Activated CD4-positive, alpha-beta T cell treated with anti-CD3 and anti-CD28 coated beads for 48 hours (primary cell): ENCODE results near the gene LTF.
"Not testable (repeated sequence)": the region's sequence is repeated elsewhere in the genome, so short reads cannot be mapped to it uniquely, and the experiment has no call there.

Experiments used
- DNase-seq: peaks from one replicate; pipeline ENCODE4 v3.0.0-alpha.2; 2020

LTF gene

DNA sequence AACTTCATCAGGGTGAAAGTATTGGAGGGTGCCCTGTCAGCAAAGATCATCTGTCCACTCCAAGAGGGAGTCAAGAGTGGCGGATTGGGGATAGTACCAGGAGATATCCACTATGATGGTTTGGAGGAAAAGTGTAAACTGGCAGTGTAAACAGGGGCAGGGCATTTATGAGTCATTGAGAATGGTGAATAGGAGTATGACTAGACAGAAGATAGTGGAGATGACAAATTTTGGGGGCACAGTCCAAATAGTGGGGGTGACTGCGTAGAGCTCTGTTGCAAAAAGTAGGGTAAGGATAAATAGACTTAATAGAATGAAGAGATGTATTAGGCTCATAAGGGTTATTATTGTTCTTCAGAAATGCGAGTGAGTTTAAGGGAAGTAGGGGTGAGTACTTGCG lies 75.9 kb downstream of the LTF start:
- not testable (repeated sequence) for DNase-seq

DNA sequence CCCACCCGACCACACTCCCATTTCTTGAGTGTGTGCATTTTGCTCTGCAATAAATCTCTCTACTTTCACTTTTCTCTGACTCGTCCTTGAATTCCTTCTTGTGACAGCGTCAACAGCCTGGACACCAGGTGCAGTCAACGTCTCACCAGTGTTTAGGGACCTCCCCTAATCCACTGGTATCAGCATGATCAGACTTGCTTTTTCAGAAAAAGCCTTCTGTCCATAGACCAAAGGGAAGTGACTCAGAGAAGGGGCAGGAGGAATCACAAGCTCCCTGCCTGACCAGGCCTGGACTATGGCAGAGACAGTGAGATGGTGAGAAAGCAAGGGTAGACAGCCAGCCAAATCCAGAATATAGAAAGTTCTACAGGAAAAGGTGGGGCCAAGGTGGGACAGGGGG lies 78.5 kb downstream of the LTF start:
- peak; percentile 18 for DNase-seq
